Type B pancreatic cell (in vitro differentiated cells): Measurements from ENCODE around the gene S100P. TPM values are rescaled to one million over a fixed set of nuclear protein-coding genes. Genes with fewer than 3 reads are reported as not detected.
"Not testable (repeated sequence)": the region's sequence is repeated elsewhere in the genome, so short reads cannot be mapped to it uniquely, and the experiment has no call there.

Experiments
- DNase-seq: peaks from one replicate; pipeline ENCODE4 v3.0.0; 2021; ENCODE audit warnings: mixed read lengths; ENCODE audit not compliant: unreplicated experiment; ENCODE audit errors: extremely low spot score
- H3K27ac Mint-ChIP-seq: 2 replicates; pipeline ENCODE4 v1.8.0; 2021; ENCODE audit warnings: mild to moderate bottlenecking, mixed read lengths
- H3K27me3 Mint-ChIP-seq: 2 replicates; pipeline ENCODE4 v1.8.0; 2021; ENCODE audit warnings: mixed read lengths
- H3K36me3 Mint-ChIP-seq: 2 replicates; pipeline ENCODE4 v1.8.0; 2021; ENCODE audit warnings: mixed read lengths
- H3K4me1 Mint-ChIP-seq: one replicate; pipeline ENCODE4 v1.8.0; 2021; ENCODE audit warnings: mixed read lengths; ENCODE audit not compliant: unreplicated experiment
- H3K4me3 Mint-ChIP-seq: 2 replicates; pipeline ENCODE4 v1.8.0; 2021; ENCODE audit warnings: mild to moderate bottlenecking, mixed read lengths
- H3K9me3 Mint-ChIP-seq: 2 replicates; pipeline ENCODE4 v1.8.0; 2021; ENCODE audit warnings: mixed read lengths
- total RNA-seq: library from RNA; stranded (reverse); gene quantifications from 2 replicates; pipeline ENCODE4 v1.2.1, GENCODE V29; 2021; ENCODE audit warnings: low replicate concordance
- TF ChIP-seq, protein P1 (sequence below): fragments of 200-600 bp; sonication (generic); conservative IDR thresholded peaks from 2 replicates; pipeline ENCODE4 v1.5.0; 2021; ENCODE audit warnings: antibody characterized with exemption, mild to moderate bottlenecking

Gene S100P
- total RNA-seq, 1 donor from 2014 or later: 80.8 TPM

DNA sequence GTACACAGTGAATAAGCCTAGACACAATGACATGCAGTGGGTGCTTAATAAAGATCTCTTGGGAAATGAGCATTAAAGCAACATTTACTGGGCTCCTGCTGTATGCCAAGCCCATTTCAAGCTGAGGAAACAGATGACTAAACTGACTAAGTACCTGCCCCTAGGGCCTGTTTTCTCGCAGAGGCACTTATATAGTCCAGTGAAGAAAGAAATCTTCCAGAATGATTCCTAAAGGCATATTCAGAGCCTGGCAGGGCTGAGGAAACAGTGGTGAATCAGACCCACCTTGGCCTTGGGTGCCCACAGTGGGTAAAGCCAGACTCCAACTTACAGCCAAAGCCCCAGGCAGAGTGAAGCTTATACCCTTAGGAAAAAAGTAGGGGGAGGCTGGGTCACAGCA lies 22.0 kb upstream of the S100P start:
- Mint-ChIP-seq H3K4me1 (peaks cover 26% of the 10 kb centered on the region), H3K27ac (peak overlapping the region; percentile 46), H3K36me3 (peaks cover 18% of the 10 kb centered on the region), H3K4me3 (no peak overlapping the region), H3K9me3 (no peaks in the 10 kb centered on the region), H3K27me3 (no peaks in the 10 kb centered on the region)
- no peak for DNase-seq
- TF ChIP-seq, protein P1, sequence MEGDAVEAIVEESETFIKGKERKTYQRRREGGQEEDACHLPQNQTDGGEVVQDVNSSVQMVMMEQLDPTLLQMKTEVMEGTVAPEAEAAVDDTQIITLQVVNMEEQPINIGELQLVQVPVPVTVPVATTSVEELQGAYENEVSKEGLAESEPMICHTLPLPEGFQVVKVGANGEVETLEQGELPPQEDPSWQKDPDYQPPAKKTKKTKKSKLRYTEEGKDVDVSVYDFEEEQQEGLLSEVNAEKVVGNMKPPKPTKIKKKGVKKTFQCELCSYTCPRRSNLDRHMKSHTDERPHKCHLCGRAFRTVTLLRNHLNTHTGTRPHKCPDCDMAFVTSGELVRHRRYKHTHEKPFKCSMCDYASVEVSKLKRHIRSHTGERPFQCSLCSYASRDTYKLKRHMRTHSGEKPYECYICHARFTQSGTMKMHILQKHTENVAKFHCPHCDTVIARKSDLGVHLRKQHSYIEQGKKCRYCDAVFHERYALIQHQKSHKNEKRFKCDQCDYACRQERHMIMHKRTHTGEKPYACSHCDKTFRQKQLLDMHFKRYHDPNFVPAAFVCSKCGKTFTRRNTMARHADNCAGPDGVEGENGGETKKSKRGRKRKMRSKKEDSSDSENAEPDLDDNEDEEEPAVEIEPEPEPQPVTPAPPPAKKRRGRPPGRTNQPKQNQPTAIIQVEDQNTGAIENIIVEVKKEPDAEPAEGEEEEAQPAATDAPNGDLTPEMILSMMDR: no peak

DNA sequence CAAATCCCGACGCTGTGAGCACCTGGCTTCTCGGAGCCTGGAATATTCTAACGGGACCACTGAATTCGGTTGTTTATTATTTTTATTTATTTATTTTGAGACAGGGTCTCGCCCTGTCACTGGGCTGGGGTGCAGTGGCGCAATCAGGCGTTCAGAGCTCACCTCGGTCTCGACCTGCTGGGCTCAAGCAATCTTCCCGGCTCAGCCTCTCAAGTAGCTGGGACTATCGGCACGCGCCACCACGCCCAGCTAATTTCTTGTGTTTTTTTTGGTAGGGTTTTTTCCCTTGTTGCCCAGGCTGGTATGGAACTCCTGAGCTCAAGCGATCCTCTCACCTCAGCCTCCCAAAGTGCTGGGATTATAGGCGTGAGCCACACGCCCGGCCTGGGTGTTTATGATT lies 21.5 kb upstream of the S100P start:
- no peak for DNase-seq
- TF ChIP-seq, protein P1: no peak
- H3K9me3 Mint-ChIP-seq: no peaks in the 10 kb centered on the region
- no peaks in the 10 kb centered on the region for H3K27me3 Mint-ChIP-seq
- no peak overlapping the region for H3K4me3 Mint-ChIP-seq
- peaks cover 21% of the 10 kb centered on the region for H3K36me3 Mint-ChIP-seq
- no peak overlapping the region for H3K27ac Mint-ChIP-seq
- peaks cover 31% of the 10 kb centered on the region for H3K4me1 Mint-ChIP-seq

GRCh38 chr4:6672541-6673190 lies 21.0 kb upstream of the S100P start:
- not testable (repeated sequence) for H3K27ac Mint-ChIP-seq, H3K27me3 Mint-ChIP-seq, H3K9me3 Mint-ChIP-seq, DNase-seq
- Mint-ChIP-seq H3K4me1 (peaks cover 36% of the 10 kb centered on the region), H3K36me3 (peaks cover 26% of the 10 kb centered on the region), H3K4me3 (peak overlapping the region; percentile 96)

- H3K27me3 Mint-ChIP-seq, DNase-seq, H3K9me3 Mint-ChIP-seq: not testable (repeated sequence)
- Mint-ChIP-seq H3K4me1 (peaks cover 38% of the 10 kb centered on the region), H3K27ac (peak overlapping the region; percentile 87), H3K4me3 (peak overlapping the region; percentile 96), H3K36me3 (peaks cover 28% of the 10 kb centered on the region)
Measured at GRCh38 chr4:6673191-6673659, 20.5 kb upstream of the S100P start.

- Mint-ChIP-seq H3K27ac (peak overlapping the region; percentile 87), H3K27me3 (no peaks in the 10 kb centered on the region), H3K4me1 (peaks cover 38% of the 10 kb centered on the region), H3K4me3 (peak overlapping the region; percentile 96), H3K9me3 (no peaks in the 10 kb centered on the region), H3K36me3 (peaks cover 33% of the 10 kb centered on the region)
- DNase-seq: peak; percentile 96
- TF ChIP-seq, protein P1: no peak
Measured at GRCh38 chr4:6673660-6674499, 19.8 kb upstream of the S100P start.

DNA sequence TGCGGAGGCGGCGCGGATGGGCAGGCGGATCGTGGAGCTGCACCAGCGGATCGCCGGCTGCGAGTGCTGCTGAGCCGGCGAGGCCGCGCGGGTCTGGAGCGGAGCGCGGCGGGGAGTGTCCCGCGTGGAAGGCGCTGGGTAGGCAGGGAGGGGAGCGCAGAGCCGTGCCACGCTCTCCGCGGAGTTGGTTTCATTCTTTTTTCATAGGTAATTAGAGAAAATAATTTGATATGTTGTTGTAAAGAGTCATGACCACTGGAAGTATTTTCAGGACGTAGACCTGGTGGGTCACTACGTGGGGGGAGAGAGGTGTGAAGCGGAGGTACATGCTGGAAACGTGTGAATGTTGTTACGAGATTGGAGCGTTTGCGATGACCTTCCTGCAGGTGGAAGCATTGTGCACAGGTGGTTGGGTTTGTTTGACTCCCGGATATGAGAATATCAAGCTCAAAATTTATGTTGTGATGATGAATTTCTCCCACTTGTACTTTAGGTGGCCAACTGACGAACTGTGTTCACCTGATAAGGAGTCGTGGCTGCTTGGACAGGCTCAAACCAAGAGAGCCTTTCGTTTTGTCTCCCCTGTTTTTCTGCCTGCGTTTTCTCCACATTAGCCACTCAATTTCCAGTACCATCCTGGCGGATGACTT lies 19.1 kb upstream of the S100P start:
- TF ChIP-seq, protein P1: peak; percentile 59
- peaks cover 33% of the 10 kb centered on the region for H3K36me3 Mint-ChIP-seq
- H3K27me3 Mint-ChIP-seq: no peaks in the 10 kb centered on the region
- DNase-seq: no peak
- H3K27ac Mint-ChIP-seq: peak overlapping the region; percentile 81
- H3K4me1 Mint-ChIP-seq: peaks cover 38% of the 10 kb centered on the region
- H3K4me3 Mint-ChIP-seq: peak overlapping the region; percentile 96
- no peaks in the 10 kb centered on the region for H3K9me3 Mint-ChIP-seq
